Activated T-helper 1 cell treated with anti-CD3 and anti-CD28 coated beads, Interleukin-2, amount 50 U/mL, for 16 hours (primary cell): Measurements from ENCODE around the gene EZR.

Experiments used
- DNase-seq, 2 donors: peaks; one replicate each; pipeline ENCODE4 v3.0.0-alpha.2; 2020; ENCODE audit warnings: low read depth in 1 of 2, low spot score in 1 of 2

Gene EZR

DNA sequence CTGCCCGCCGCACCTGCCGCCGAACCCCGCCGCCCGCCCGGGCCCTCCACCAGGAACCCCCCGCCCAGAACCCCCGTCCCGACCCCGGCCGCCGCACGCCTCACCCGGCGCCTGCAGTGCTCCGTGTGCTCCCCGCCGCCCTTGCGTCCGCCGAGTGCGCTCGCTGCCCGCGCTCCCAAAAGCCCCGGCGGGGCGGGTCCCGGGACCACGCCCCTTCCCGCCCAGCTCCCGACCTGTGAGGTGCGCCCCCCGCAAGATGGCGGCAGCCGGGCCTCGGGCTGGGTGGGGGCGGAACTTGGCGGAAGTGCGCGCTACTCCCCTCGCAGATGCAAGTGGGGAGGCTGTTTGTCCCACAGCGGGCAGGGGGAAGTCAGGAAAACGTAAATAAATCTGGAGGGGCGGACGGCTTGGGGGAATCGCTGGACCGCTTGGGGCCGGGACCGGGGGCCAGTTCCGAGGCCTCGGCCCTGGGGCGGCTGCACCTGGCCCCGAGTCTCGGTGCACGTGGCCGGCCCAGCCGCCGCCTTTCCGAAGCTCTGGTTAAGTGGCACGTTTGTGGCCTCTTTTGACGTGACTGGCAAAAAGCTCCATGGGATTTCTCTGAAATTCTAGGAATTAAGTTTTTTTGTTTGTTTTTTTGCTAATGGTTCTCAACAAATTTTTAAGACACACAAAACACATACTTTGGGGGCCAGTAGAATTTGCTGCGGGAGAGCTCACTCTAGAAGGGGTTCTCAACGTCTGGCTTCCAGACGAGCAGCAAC is at the start of gene EZR:
Gene EZR (minus strand): TSS at position 156 of the 764 bp plus-strand sequence. CDS start 1,275 bp downstream, outside the sequence.
- peak; percentile 62 to 75 for DNase-seq

DNA sequence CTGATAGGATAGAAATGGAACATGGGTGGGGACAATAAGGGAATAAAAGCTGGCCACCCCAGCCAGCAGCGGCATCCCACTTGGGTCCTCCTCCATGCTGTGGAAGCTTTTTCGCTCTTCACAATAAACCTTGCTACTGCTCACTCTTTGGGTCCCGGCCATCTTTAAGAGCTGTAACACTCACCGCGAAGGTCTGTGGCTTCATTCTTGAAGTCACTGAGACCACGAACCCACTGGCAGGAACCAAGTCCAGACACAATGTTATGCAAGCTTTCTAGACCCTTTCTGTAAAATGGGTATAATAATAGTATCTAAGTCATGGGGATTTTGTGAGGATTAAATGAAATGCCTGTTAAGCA is 48.9 kb upstream of the EZR start:
- no peak for DNase-seq

DNA sequence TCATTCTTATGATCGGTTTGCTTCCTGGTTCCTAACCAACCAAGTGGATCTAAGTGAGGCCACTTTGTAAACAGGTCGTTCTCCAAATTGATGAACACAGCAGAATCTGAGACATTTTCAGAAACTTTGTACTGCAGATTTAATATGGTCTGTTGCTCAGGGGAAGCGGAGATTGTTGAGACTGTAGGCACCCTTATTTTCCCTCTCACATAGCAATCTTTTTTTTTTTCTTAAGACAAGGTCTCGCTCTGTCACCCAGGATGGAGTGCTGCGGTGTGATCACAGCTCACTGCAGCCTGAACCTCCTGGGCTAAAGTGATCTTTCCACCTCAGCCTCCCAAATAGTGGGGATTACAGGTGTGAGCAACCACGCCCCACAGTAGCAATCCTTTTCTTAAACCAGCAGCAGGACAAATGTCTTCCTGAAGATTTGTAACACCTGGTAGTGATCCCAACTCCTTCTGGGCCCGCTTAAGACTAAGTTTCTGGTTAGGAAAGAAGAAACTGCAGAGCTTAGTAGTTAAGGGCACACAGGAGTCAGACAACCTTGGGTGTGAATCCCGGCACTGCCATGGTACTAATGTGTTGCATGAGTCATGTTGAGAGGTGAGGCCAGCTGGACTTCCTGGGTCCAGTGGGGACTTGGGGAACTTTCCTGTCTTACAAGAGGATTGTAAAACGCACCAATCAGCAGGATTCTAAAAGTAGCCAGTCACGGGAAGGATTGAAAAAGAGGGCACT is 48.4 kb upstream of the EZR start:
- DNase-seq, result no peak

GRCh38 chr6:158865769-158866168 is 46.6 kb upstream of the EZR start:
- no peak for DNase-seq

DNA sequence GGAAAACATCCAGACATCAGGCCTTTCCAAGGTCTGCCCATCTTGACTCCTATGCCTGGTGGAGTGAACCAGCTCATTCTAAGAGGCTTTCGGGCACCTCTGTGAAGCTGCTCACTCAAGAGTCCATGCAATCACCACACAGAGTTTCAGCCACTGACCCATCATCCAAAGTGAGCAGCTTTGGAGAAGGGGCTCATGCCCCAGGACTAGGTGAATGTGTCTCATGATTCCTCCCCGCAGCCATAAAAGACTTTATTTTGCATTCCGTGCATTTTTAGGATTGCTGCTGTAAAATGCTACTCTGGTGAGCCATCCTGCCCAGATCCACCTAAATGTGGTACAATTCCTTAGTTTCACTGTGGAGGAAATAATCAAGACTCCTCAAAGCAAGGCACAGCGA is 44.5 kb upstream of the EZR start:
- DNase-seq, result no peak

- DNase-seq, result no peak
These were observed 42.7 kb upstream of the EZR start for GRCh38 chr6:158861686-158862381.

DNA sequence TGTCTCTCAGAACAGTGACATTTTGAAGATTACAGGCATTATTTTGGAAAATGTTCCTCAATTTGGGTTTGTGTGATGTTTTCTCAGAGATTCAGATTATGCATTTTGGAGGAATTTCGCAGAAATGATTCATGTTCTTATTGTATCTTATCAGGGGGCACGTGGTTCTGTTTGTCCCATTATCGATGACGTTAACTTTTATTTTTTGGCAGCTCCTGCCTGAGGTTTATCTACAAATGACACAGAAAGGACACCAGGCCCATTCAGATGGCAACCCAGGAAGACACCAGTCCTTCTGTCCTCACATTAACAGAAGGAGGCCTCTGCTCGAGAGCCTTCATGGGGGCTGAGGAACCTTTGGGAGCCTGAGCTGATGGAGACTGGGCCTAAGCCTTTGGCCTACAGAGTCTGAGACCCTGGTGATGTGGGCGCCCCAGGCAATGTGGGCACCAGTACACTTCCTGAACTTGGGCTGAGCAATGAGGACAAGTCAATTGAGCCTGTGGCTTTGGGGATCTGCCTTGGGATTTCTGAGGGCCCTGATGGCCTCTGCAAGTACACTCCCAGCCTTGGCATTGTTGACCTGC is 41.2 kb upstream of the EZR start:
- DNase-seq, result no peak

DNA sequence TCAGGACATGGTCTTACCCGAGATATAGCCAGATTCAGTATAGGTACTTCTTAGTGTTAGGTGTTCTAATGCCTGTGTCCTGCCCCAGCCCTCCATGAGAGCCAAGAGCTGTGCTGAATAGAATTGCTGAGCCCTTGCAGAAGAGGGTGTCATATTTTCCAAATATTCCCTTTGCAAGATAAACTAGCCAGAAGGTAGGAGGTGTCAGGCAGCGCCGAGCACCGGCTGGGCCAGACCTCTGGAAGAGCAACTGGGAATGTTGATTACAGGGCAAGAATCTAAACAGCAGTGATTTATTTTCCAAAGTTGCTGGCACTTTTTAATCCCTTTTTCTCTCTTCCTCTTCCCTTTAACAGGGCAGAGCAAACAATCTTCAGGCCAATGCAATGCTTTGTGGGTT is 37.1 kb upstream of the EZR start:
- no peak for DNase-seq

DNA sequence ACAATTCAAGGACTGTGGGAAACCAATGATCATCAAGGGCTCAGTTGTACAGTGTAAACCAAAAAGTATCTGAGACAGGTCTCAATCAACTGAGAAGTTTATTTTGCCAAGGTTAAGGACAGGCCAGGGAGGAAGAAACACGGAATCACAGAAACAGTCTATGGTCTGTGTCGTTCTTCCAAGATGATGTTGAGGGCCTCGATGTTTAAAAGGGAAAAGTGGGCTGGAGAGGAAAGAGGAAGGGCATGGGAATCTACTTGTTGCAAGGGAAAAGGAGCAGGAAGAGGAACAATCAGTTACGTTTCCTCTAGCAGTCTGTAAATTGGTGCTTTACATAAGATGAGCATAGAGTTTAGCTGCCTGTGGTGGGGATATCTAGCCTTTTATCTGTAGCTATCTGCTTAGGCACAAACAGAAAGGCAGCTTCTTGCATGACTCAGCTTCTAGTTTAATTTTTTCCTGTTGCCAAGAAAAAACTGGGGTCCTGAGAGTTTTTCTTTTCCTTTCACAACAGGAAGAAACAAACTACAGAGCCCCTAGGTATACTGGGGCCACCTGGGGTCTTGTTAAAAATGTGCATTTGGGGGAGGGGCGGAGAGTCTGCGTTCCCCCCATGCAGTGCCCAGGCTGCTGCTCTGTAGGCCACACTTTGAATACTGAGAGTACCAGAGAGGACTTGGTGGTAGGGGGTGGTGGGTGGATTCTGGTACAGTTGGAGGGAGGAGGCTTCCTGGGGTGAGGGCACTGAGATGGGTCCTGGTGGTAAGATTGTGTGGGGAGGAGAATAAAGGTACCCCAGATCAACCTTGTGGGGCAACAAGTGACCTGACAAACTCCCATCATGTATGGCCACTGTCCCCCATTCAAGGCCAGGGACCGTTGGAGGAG is 35.3 kb upstream of the EZR start:
- no peak for DNase-seq

DNA sequence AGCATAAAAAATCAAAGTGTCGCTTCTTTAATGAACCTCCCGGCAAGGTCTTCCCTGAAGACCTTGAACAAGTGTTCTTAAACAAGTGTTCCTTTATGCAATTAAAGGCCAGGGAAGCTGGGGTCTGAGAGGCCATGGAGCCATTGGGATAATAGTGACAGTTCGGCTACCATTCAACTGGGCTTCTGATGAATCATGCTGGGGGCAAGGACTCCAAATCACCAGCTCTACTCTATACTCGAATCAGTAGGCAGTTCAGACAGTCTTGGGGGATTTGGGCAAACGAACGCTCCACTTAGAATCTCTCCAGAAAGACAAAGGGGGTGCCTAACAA is 34.7 kb upstream of the EZR start:
- DNase-seq, result no peak

DNA sequence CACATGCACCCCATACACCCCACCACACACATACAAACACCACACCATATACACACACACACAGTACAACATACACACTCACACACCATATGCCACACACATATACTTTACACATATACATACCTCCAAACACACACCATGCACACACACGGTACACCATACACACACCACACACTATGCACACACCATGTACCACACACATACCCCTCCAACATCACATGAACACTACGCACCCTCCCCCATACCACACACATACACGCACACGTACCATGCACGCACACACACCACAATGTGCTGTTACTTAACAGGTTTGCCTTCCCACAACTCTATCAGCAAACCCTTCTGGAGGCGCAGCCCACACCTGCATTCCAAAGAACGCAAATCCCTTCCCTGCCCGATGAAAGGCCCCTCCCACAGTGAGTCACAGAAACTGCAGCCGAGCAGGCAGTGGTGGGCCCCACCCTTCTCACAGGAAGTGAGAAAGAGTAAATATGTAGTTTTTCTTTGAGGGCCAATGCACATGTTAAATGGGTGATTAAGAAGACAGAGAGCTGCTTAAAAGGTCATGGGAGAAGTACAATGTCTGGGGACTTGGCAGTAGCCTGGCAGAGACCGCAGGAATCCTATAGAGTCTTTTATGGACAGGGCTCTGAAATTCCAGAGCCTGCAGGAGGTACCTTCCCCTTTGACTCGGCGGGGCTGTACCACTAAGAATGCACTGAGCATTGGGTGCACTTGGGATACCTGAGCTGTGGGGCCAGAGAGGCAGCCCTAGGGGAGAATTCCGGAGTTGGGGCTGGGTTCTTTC is 34.1 kb upstream of the EZR start:
- peak; percentile 73 to 76 for DNase-seq

GRCh38 chr6:158852312-158853071 is 33.3 kb upstream of the EZR start:
- DNase-seq, result no peak

GRCh38 chr6:158850807-158851115 is 31.6 kb upstream of the EZR start:
- DNase-seq, result no peak

GRCh38 chr6:158849899-158850806 is 31.0 kb upstream of the EZR start:
- peak in 1 of 2 donors; percentile 35 for DNase-seq

- no peak for DNase-seq
These were observed 29.3 kb upstream of the EZR start for GRCh38 chr6:158848490-158848895.

- no peak for DNase-seq
These were observed 28.6 kb upstream of the EZR start for GRCh38 chr6:158847786-158848185.

DNA sequence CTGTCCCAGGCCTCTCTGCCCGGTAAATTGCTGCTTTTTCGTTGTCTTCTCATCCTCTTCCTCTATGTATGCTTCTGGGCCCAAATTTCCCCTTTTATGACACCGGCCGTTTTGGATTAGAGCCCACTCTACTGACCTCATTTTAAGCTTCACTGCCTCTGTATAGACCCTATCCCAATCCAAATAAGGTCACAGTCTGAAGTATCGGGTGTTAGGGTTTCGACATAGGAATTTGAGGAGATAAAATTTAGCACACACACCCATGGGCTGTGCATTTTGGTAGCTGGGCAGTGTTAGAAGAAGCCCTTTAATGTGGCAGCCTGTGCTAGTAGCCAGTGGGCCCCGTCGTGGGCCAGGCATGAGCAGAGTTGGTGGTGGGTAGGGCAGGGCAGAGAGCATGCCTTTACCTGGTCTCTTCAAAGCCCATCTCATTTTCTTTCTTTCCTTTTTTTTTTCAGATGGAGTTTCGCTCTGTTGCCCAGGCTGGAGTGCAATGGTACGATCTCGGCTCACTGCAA is 27.9 kb upstream of the EZR start:
- DNase-seq, result no peak
